WI38 (cell line): ENCODE measurements around the gene MACROD2.

ENCODE experiments used
- H3K4me3 ChIP-seq: 2 replicates; pipeline ENCODE4 v1.5.1; 2011; ENCODE audit warnings: low read depth, mild to moderate bottlenecking, control low read depth, low read length
- CTCF ChIP-seq: IDR thresholded peaks from 2 replicates; pipeline ENCODE4 v1.5.1; 2012; ENCODE audit warnings: low read depth, mild to moderate bottlenecking, control low read depth, low read length

MACROD2 gene

GRCh38 chr20:15302075-15302474 is 1306.8 kb downstream of the MACROD2 start:
- H3K4me3 ChIP-seq: no peak overlapping the region
- TF ChIP-seq CTCF: no peak

- H3K4me3 ChIP-seq: no peak overlapping the region
- no peak for TF ChIP-seq CTCF
Measured at GRCh38 chr20:15310361-15310760, 1315.0 kb downstream of the MACROD2 start.

GRCh38 chr20:15316556-15316955 is 1321.2 kb downstream of the MACROD2 start:
- H3K4me3 ChIP-seq: no peak overlapping the region
- no peak for TF ChIP-seq CTCF

- H3K4me3 ChIP-seq: no peak overlapping the region
- TF ChIP-seq CTCF: no peak
Measured at GRCh38 chr20:15317546-15318232, 1322.4 kb downstream of the MACROD2 start.

GRCh38 chr20:15318682-15319081 is 1323.4 kb downstream of the MACROD2 start:
- no peak overlapping the region for H3K4me3 ChIP-seq
- TF ChIP-seq CTCF: no peak

GRCh38 chr20:15319439-15319838 is 1324.1 kb downstream of the MACROD2 start:
- H3K4me3 ChIP-seq: no peak overlapping the region
- TF ChIP-seq CTCF: no peak

- H3K4me3 ChIP-seq: no peak overlapping the region
- no peak for TF ChIP-seq CTCF
Measured at GRCh38 chr20:15320941-15321340, 1325.6 kb downstream of the MACROD2 start.
